ENCODE measurements around the gene NFIA. TPM values are rescaled to one million over a fixed set of nuclear protein-coding genes. Genes with fewer than 3 reads are reported as not detected.

Gene NFIA
- total RNA-seq, 1 experiment from 2014 or later: 20.9 TPM

DNA sequence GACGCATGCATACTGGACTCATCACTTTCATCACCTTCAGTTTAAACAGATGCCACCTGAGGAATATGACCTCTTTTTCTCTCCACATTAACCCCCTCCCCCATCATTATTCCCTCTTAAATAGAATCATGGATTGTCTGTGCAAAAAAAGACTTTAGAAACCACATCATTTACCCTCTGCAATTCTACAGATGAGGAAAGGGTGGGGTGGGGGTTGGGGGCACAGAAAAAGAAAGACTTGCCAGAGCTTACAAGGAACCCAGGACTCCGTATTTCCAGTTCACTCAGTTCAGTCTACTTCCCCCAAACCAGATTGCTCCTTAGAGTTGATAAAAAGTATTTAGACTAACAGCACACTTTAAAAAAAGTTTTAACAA lies 26.2 kb upstream of the NFIA start:
- in situ Hi-C loops (cut with HindIII; ENCODE audit: low pct_unique_long_range_greater_than_20kb, low sequenced_read_pairs) (no loop called here), intact Hi-C loops (cut with micrococcal nuclease; ENCODE audit: unreplicated experiment) (loop anchor here (5.0 to 10.0 kb wide), 2 partner anchors 281 to 399 kb away; no protein-coding TSS in a partner anchor)
- H3K9me3 ChIP-seq (ENCODE audit: control insufficient read depth, insufficient read depth, low read depth, low read length): no peaks in the 10 kb centered on the region
- ChIA-PET CTCF (interaction anchor here (0.6 kb wide), 1 partner anchor 134 kb away, joined by 4 read pairs; no protein-coding TSS in a partner anchor), POLR2A (interaction anchor here (0.5 to 0.6 kb wide), 2 partner anchors 114 to 595 kb away, joined by 3 to 4 read pairs; no protein-coding TSS in a partner anchor)
- no peaks in the 10 kb centered on the region for H3K27me3 ChIP-seq (ENCODE audit: control insufficient read depth, insufficient read depth, low read length)
- no peak overlapping the region; the same call in 1 of the 2 replicates for H3K27ac ChIP-seq (ENCODE audit: low read length)
- peak overlapping the region; percentile 78 to 81; a peak in 2 of 4 replicates for H3K4me3 ChIP-seq (ENCODE audit: low read depth in 2 of 2, low read length in 2 of 2)
- H3K4me1 ChIP-seq (ENCODE audit: control insufficient read depth, insufficient read depth, low read length): peaks cover 40% of the 10 kb centered on the region
- BruUV-seq (replicated peaks): no TSS peak
- no peaks in the 10 kb centered on the region for H3K36me3 ChIP-seq (ENCODE audit: control insufficient read depth, insufficient read depth, low read length)
- TF ChIP-seq, protein P1, sequence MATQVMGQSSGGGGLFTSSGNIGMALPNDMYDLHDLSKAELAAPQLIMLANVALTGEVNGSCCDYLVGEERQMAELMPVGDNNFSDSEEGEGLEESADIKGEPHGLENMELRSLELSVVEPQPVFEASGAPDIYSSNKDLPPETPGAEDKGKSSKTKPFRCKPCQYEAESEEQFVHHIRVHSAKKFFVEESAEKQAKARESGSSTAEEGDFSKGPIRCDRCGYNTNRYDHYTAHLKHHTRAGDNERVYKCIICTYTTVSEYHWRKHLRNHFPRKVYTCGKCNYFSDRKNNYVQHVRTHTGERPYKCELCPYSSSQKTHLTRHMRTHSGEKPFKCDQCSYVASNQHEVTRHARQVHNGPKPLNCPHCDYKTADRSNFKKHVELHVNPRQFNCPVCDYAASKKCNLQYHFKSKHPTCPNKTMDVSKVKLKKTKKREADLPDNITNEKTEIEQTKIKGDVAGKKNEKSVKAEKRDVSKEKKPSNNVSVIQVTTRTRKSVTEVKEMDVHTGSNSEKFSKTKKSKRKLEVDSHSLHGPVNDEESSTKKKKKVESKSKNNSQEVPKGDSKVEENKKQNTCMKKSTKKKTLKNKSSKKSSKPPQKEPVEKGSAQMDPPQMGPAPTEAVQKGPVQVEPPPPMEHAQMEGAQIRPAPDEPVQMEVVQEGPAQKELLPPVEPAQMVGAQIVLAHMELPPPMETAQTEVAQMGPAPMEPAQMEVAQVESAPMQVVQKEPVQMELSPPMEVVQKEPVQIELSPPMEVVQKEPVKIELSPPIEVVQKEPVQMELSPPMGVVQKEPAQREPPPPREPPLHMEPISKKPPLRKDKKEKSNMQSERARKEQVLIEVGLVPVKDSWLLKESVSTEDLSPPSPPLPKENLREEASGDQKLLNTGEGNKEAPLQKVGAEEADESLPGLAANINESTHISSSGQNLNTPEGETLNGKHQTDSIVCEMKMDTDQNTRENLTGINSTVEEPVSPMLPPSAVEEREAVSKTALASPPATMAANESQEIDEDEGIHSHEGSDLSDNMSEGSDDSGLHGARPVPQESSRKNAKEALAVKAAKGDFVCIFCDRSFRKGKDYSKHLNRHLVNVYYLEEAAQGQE (IDR thresholded peaks at IDR 0.05; ENCODE audit: insufficient read depth in 1 of 2, low read depth in 2 of 2, low read length in 1 of 2): no peak
- TF ChIP-seq TCF7L2 (IDR thresholded peaks at IDR 0.05; ENCODE audit: low read depth, low read length): no peak
- TF ChIP-seq, protein P2, sequence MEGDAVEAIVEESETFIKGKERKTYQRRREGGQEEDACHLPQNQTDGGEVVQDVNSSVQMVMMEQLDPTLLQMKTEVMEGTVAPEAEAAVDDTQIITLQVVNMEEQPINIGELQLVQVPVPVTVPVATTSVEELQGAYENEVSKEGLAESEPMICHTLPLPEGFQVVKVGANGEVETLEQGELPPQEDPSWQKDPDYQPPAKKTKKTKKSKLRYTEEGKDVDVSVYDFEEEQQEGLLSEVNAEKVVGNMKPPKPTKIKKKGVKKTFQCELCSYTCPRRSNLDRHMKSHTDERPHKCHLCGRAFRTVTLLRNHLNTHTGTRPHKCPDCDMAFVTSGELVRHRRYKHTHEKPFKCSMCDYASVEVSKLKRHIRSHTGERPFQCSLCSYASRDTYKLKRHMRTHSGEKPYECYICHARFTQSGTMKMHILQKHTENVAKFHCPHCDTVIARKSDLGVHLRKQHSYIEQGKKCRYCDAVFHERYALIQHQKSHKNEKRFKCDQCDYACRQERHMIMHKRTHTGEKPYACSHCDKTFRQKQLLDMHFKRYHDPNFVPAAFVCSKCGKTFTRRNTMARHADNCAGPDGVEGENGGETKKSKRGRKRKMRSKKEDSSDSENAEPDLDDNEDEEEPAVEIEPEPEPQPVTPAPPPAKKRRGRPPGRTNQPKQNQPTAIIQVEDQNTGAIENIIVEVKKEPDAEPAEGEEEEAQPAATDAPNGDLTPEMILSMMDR (IDR thresholded peaks at IDR 0.05): no peak
- no peak for TF ChIP-seq SIN3A (IDR thresholded peaks at IDR 0.05; ENCODE audit: borderline replicate concordance, insufficient read depth, low read depth, low read length)
- TF ChIP-seq POLR2AphosphoS5 (IDR thresholded peaks at IDR 0.05; ENCODE audit: low read depth, low read length): no peak
- DNase-seq (ENCODE audit: low read depth, low spot score) (no peak), ATAC-seq (no peak)

DNA sequence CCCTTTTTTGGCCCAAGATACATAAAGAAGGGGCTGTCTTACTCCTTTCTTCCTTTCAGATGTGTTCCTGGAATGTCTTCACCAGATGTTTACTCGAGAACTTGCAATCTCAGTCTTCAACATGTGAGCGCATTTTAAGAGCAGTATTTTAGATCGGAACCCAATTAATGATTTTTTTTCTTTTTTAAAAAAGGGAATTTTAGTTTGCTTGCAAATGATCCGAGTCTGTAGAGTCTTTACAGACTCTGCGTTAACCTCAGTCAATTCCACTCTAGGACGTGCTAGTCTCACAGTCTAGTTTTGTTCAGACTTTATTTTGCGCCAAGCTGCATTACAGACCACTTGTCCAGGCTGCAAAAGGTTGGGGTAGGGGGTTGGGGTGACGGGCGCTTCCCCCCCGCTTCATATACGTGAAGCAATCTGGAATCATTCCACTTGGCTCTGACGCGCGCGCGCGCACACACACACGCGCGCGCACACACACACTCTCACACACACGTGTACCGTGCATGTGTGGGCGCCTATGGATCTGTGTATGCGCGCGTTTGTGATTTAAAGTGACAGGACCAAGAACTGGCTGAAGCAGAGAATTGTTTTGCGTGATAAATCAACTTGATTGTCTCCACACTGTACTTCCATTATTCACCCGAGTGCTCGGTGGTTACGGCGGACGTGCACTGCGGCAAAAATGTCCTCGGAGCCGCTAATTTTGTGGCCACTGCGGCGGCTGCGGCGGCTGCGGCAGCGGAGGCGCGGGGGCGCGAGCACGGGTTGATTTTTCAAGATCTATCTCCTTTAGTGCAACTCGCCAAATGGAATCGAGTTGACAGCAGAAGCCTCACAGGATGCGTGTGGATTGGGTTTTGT lies 25.6 kb upstream of the NFIA start:
- intact Hi-C loops (cut with micrococcal nuclease; ENCODE audit: unreplicated experiment) (loop anchor here (5.0 to 10.0 kb wide), 2 partner anchors 280 to 398 kb away; no protein-coding TSS in a partner anchor), in situ Hi-C loops (cut with HindIII; ENCODE audit: low pct_unique_long_range_greater_than_20kb, low sequenced_read_pairs) (no loop called here)
- ChIA-PET CTCF (interaction anchor here (0.7 kb wide), 1 partner anchor 396 kb away, joined by 3 read pairs; no protein-coding TSS in a partner anchor), POLR2A (interaction anchor here (0.5 to 0.6 kb wide), 2 partner anchors 113 to 595 kb away, joined by 3 to 4 read pairs; no protein-coding TSS in a partner anchor)
- BruUV-seq (replicated peaks): no TSS peak
- Histone ChIP-seq H3K4me1 (ENCODE audit: control insufficient read depth, insufficient read depth, low read length) (peaks cover 39% of the 10 kb centered on the region), H3K27ac (ENCODE audit: low read length) (peak overlapping the region; percentile 45), H3K36me3 (ENCODE audit: control insufficient read depth, insufficient read depth, low read length) (no peaks in the 10 kb centered on the region), H3K27me3 (ENCODE audit: control insufficient read depth, insufficient read depth, low read length) (no peaks in the 10 kb centered on the region), H3K4me3 (ENCODE audit: low read depth in 2 of 2, low read length in 2 of 2) (peak overlapping the region; percentile 78 to 81), H3K9me3 (ENCODE audit: control insufficient read depth, insufficient read depth, low read depth, low read length) (no peaks in the 10 kb centered on the region)
- DNase-seq (ENCODE audit: low read depth, low spot score) (no peak), ATAC-seq (peak; percentile 66)
- TF ChIP-seq POLR2AphosphoS5 (IDR thresholded peaks at IDR 0.05; ENCODE audit: low read depth, low read length) (no peak), SIN3A (IDR thresholded peaks at IDR 0.05; ENCODE audit: borderline replicate concordance, insufficient read depth, low read depth, low read length) (0 out of 2 replicates have a peak, but pooled peaks have one; percentile 70)
- TF ChIP-seq, protein P1 (IDR thresholded peaks at IDR 0.05; ENCODE audit: insufficient read depth in 1 of 2, low read depth in 2 of 2, low read length in 1 of 2): no peak

Data from Panc1 (cell line).